Esophagus muscularis mucosa (tissue), 3 donors: ENCODE measurements around the gene ABCA9.
"Not testable (repeated sequence)": the region's sequence is repeated elsewhere in the genome, so short reads cannot be mapped to it uniquely, and the experiment has no call there.

Source experiments
- POLR2A ChIP-seq: fragments of 450-650 bp; IDR thresholded peaks from one replicate; pipeline ENCODE4 v1.6.1; 2017; ENCODE audit warnings: antibody characterized with exemption, moderate library complexity, mild to moderate bottlenecking, low read depth
- POLR2AphosphoS5 ChIP-seq, 2 donors: sonication (generic); formaldehyde crosslinking; IDR thresholded peaks; one replicate each; pipeline ENCODE4 v1.6.1; 2017; ENCODE audit warnings: antibody characterized with exemption in 2 of 2
- TF ChIP-seq, protein P1 (sequence below), 3 experiments: fragments of 200-600 bp in 2 of 3; fragments of 450-650 bp in 1 of 3; sonication (generic) in 2 of 3; IDR thresholded peaks; one replicate each; pipeline ENCODE4 v1.5.1; 2017 to 2019; ENCODE audit warnings: antibody characterized with exemption in 3 of 3, mild to moderate bottlenecking in 2 of 3, moderate library complexity in 1 of 3

DNA sequence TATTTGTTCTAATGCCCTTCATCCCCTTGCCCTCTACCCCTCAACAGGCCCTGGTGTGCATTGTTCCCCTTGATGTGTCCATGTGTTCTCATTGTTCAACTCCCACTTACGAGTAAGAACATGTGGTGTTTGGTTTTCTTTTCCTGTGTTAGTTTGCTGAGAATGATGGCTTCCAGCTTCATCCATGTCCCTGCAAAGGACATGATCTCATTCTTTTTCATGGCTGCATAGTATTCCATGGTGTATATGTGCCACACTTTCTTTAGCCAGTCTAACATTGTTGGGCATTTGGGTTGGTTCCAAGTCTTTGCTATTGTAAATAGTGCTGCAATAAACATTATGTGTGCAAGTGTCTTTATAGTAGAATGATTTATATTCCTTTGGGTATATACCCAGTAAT is 112.9 kb downstream of the ABCA9 start:
- not testable (repeated sequence) for TF ChIP-seq POLR2AphosphoS5 (IDR thresholded peaks at IDR 0.05); POLR2A
- TF ChIP-seq, protein P1, sequence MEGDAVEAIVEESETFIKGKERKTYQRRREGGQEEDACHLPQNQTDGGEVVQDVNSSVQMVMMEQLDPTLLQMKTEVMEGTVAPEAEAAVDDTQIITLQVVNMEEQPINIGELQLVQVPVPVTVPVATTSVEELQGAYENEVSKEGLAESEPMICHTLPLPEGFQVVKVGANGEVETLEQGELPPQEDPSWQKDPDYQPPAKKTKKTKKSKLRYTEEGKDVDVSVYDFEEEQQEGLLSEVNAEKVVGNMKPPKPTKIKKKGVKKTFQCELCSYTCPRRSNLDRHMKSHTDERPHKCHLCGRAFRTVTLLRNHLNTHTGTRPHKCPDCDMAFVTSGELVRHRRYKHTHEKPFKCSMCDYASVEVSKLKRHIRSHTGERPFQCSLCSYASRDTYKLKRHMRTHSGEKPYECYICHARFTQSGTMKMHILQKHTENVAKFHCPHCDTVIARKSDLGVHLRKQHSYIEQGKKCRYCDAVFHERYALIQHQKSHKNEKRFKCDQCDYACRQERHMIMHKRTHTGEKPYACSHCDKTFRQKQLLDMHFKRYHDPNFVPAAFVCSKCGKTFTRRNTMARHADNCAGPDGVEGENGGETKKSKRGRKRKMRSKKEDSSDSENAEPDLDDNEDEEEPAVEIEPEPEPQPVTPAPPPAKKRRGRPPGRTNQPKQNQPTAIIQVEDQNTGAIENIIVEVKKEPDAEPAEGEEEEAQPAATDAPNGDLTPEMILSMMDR (IDR thresholded peaks at IDR 0.05), result not testable (repeated sequence)
